Panc1 (cell line): ENCODE data around the gene INPP4A. TPM values are rescaled to one million over a fixed set of nuclear protein-coding genes. Genes with fewer than 3 reads are reported as not detected.

ENCODE experiments used
- ATAC-seq: fragments of 200-7000 bp; cut with Tn5 transposase; 2 replicates; pipeline ENCODE4 v1.9.1; 2020; ENCODE audit warnings: mild to moderate bottlenecking, moderate library complexity
- BruUV-seq: library from RNA; stranded (reverse); fragments of 400-500 nt; replicated peaks from 2 replicates; lab custom pipeline; 2021; lab: Mats Ljungman, UMichigan
- CTCF ChIA-PET: fragments of 300-600 bp; sonication (Branson Sonifier 250); formaldehyde crosslinking; loops from one replicate; lab custom pipeline; 2022; ENCODE audit warnings: antibody characterized with exemption; lab: Charles Lee
- POLR2A ChIA-PET: fragments of 300-600 bp; sonication (Branson Sonifier 250); formaldehyde crosslinking; loops from one replicate; lab custom pipeline; 2022; ENCODE audit warnings: antibody characterized with exemption; lab: Charles Lee
- DNase-seq: peaks from one replicate; pipeline ENCODE4 v3.0.0-alpha.2; 2010; ENCODE audit warnings: low read depth, low spot score
- H3K27ac ChIP-seq: 2 replicates; pipeline ENCODE4 v1.5.1; 2011; ENCODE audit warnings: mild to moderate bottlenecking, low read length, inconsistent platforms
- H3K27me3 ChIP-seq: fragments of 200-500 bp; sonication (Bioruptor generic); 2 replicates; pipeline ENCODE4 v1.6.0; 2014; ENCODE audit warnings: low read length, inconsistent platforms; ENCODE audit not compliant: control insufficient read depth, insufficient read depth
- H3K36me3 ChIP-seq: fragments of 200-500 bp; sonication (Bioruptor generic); 2 replicates; pipeline ENCODE4 v1.5.1; 2014; ENCODE audit warnings: inconsistent platforms, mild to moderate bottlenecking, low read length, moderate library complexity; ENCODE audit not compliant: control insufficient read depth, insufficient read depth
- H3K4me1 ChIP-seq: 2 replicates; pipeline ENCODE4 v1.5.1; 2011; ENCODE audit warnings: inconsistent platforms, mild to moderate bottlenecking, low read length, moderate library complexity; ENCODE audit not compliant: control insufficient read depth, insufficient read depth
- H3K4me3 ChIP-seq, 2 experiments: 2 replicates each; pipeline ENCODE4 v1.5.1; 2011 to 2012; ENCODE audit warnings: low read depth in 2 of 2, low read length in 2 of 2, mild to moderate bottlenecking in 2 of 2, inconsistent platforms in 1 of 2, moderate library complexity in 1 of 2
- H3K9me3 ChIP-seq: fragments of 200-500 bp; sonication (Bioruptor generic); 2 replicates; pipeline ENCODE4 v1.5.1; 2014; ENCODE audit warnings: low read depth, mild to moderate bottlenecking, inconsistent platforms, low read length, moderate library complexity; ENCODE audit not compliant: control insufficient read depth, insufficient read depth
- CTCF ChIP-seq: fragments of 450-650 bp; IDR thresholded peaks from 2 replicates; pipeline ENCODE4 v1.5.1; 2017; ENCODE audit warnings: mild to moderate bottlenecking
- POLR2AphosphoS5 ChIP-seq: IDR thresholded peaks from 2 replicates; pipeline ENCODE4 v1.6.1; 2012; ENCODE audit warnings: mild to moderate bottlenecking, low read depth, low read length, moderate library complexity
- REST ChIP-seq, 2 experiments: IDR thresholded peaks; 2 replicates each; pipeline ENCODE4 v1.6.1; 2011 to 2012; ENCODE audit warnings: low read depth in 2 of 2, control low read depth in 1 of 2, low read length in 1 of 2, mild to moderate bottlenecking in 1 of 2, moderate library complexity in 1 of 2; ENCODE audit not compliant: insufficient read depth in 1 of 2
- SIN3A ChIP-seq: IDR thresholded peaks from 2 replicates; pipeline ENCODE4 v1.6.1; 2012; ENCODE audit warnings: low read depth, mild to moderate bottlenecking, low read length, moderate library complexity, borderline replicate concordance; ENCODE audit not compliant: insufficient read depth
- TCF7L2 ChIP-seq: IDR thresholded peaks from 2 replicates; pipeline ENCODE4 v1.6.1; 2011; ENCODE audit warnings: mild to moderate bottlenecking, low read depth, low read length, inconsistent platforms
- in situ Hi-C: cut with HindIII; loops from 2 replicates; pipeline ENCODE4 v1.10.0; 2016; ENCODE audit warnings: low sequenced_read_pairs, low pct_unique_long_range_greater_than_20kb
- intact Hi-C: fragments of 100-400 bp; cut with micrococcal nuclease; formaldehyde crosslinking; loops from one replicate; pipeline ENCODE4 v1.10.0; 2022; ENCODE audit not compliant: unreplicated experiment
- total RNA-seq: library from RNA; stranded (reverse); gene quantifications from one replicate; pipeline ENCODE4 v1.2.1, GENCODE V29; 2021; ENCODE audit not compliant: unreplicated experiment

Gene INPP4A
- total RNA-seq, 1 experiment from 2014 or later = 22.9 TPM

GRCh38 chr2:98543214-98543613 lies 98.6 kb downstream of the INPP4A start:
- H3K36me3 ChIP-seq = no peaks in the 10 kb centered on the region
- DNase-seq (no peak), ATAC-seq (no peak)
- in situ Hi-C loops (no loop called here), intact Hi-C loops (no loop called here)
- H3K4me3 ChIP-seq = no peak overlapping the region
- H3K9me3 ChIP-seq = no peaks in the 10 kb centered on the region
- no peaks in the 10 kb centered on the region for H3K4me1 ChIP-seq
- no TSS peak for BruUV-seq
- no peaks in the 10 kb centered on the region for H3K27me3 ChIP-seq
- TF ChIP-seq SIN3A (no peak), POLR2AphosphoS5 (no peak), CTCF (no peak), REST (IDR thresholded peaks at IDR 0.05; ENCODE audit: insufficient read depth in 1 of 2, low read depth in 2 of 2, low read length in 1 of 2) (no peak), TCF7L2 (no peak)
- POLR2A ChIA-PET = no interaction called here
- CTCF ChIA-PET = no interaction called here
- no peak overlapping the region for H3K27ac ChIP-seq

DNA sequence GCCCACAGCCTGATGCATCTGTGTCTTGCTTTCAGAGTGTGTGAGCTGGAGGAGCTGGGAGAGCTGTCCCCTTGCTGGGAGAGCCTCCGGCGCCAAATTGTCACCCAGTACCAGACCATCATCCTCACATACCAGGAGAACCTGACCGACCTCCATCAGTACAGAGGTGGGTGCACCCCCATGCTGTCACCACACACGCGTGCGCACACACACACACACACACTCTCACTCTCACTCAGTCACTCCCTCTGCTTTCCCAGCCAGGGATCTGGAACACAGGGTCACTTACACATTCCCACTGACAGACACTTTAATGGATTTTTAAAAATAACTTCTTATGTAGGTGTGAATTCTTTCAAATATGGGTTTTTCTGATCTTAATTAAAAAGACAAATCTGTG lies 99.2 kb downstream of the INPP4A start:
- Histone ChIP-seq H3K36me3 (no peaks in the 10 kb centered on the region), H3K27me3 (no peaks in the 10 kb centered on the region), H3K27ac (no peak overlapping the region), H3K4me1 (no peaks in the 10 kb centered on the region), H3K4me3 (no peak overlapping the region), H3K9me3 (no peaks in the 10 kb centered on the region)
- in situ Hi-C loops = no loop called here
- BruUV-seq = no TSS peak
- intact Hi-C loops = no loop called here
- DNase-seq = no peak
- TF ChIP-seq SIN3A (no peak), TCF7L2 (no peak), REST (IDR thresholded peaks at IDR 0.05; ENCODE audit: insufficient read depth in 1 of 2, low read depth in 2 of 2, low read length in 1 of 2) (no peak), POLR2AphosphoS5 (no peak), CTCF (no peak)
- POLR2A ChIA-PET = no interaction called here
- CTCF ChIA-PET = no interaction called here
- ATAC-seq = no peak
